Activated CD8-positive, alpha-beta memory T cell treated with anti-CD3 and anti-CD28 coated beads for 36 hours (primary cell): ENCODE measurements around the gene C19orf81. TPM values are rescaled to one million over a fixed set of nuclear protein-coding genes. Genes with fewer than 3 reads are reported as not detected.

Source experiments
- CTCF ChIA-PET: fragments of 350-600 bp; sonication (Branson Sonifier 250); formaldehyde crosslinking; loops from one replicate; lab custom pipeline; 2021; ENCODE audit warnings: antibody characterized with exemption; lab: Charles Lee
- POLR2A ChIA-PET: fragments of 350-600 bp; sonication (Branson Sonifier 250); formaldehyde crosslinking; loops from one replicate; lab custom pipeline; 2021; ENCODE audit warnings: antibody characterized with exemption; lab: Charles Lee
- total RNA-seq, 2 experiments: library from RNA; stranded (reverse); gene quantifications; one replicate each; pipeline ENCODE4 v1.2.3, GENCODE V29; 2021

Gene C19orf81
- total RNA-seq, 2 experiments from 2014 or later: 0.44 to 0.67 TPM

DNA sequence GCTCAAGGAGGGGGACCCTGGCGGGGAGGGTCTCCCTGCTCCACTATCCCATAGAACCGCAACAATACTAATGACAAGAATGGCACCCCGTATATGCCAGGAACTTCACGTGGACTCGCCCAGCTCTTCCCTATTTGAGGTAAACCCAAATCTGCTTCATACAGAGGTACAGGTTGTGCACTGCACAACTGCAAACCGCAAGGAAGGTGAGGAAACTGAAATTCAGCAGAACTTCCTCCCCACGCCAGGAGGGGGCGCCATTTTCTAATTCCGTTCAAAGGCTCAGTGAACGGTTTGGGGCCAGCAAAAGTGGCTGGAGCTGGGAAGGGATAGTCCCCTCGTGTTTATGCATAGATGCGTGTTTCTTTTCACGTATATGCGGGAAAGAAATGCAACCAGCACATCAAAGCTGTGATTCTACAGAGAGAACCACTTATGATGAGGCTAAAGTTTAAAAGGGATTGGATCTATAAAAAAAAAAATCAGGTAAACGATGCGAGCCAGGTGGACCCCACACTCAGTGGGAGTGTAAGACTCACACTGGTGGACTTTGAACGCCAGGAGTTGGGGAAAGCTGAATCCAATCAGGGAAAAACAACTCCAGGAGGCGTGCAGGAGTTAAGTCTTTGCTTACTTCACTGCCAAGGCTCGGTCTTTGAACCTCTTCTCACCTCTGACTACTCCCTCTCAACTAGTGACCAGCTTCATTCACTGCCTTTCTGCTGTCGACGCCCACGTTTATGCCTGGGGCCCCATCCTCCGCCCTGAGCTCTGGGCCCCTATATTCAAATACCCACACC is 20.3 kb downstream of the C19orf81 start:
- CTCF ChIA-PET: no interaction called here
- POLR2A ChIA-PET: no interaction called here

DNA sequence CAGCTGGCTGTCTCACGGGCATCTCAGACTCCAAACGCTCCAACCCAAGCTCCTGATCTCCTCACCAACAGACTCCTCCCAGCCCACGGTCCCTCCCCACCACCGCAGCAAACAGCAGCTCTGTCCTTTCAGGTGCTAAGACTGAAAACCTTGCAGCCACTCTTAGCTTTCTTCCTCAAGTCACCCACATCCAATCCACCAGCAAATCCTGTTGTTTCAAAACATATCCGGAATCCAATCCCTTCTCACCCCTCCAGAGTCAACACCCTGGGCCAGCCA is 20.8 kb downstream of the C19orf81 start:
- POLR2A ChIA-PET: no interaction called here
- CTCF ChIA-PET: no interaction called here

DNA sequence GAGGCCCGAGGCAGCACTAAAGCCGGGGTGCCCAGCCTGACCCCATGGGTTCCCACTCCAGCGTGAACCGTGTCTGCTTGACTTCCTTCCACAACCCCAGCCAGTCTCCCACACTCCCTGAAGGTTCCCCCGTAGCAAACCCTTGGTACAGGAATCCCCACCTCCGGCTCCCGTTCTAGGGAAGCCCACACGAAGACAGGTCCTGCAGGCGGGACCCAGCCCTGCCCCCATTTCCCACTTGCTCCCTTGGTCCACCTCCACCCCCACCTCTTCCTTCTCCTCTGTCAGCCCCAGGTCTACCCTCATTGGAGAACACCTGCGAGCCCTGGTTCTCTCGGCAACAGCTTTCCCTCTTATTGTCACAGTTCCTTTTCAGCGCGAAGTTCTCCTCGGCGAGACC is 23.9 kb downstream of the C19orf81 start:
- POLR2A ChIA-PET: no interaction called here

DNA sequence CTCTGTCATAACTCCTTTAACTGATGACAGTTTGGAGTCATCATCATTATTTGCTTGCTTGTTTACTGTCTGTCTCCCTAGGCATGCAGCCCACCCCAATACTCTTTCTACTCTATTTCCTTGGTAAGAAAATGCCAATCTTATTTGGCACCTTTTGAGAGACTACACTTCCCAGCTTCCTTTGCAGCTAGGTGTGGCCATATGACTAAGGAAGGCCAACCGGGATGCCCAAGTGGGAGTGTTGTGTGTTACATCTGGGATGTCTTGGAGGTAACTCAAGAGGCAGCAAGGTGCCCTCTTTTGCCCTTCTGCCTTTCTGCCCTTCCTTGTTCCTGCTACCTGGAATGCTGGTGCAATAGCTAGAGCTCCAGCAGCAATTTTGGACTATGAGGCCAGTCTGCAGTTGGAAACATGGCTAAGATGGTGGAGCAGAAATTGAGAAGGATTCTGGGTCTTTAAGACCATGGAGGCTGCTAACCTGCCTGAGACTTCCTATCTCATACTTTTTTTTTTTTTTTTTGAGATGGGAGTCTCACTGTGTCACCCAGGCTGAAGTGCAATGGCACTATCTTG is 27.5 kb downstream of the C19orf81 start:
- CTCF ChIA-PET: no interaction called here
- POLR2A ChIA-PET: no interaction called here

More for the DNA sequence above, 23.9 kb downstream of the C19orf81 start:
- CTCF ChIA-PET: no interaction called here

DNA sequence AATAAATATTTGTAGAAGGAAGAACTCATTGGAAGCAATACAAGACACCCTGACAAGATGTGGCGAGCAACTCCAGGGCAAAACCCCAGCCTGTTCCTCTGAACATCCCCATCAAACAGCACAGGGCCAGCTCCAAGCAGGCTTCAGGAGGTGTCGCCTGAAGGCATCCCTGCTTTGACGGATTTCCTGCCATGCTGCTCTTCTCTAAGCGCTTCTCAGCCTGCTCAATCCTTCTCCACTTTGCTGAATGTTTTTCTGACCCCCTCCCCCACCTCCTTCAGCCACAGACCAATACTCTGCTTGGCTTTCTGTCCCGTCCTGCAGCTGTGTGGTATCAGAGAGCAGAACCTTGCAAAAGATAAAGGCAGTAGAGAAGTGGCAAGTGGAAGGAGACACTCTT is 28.4 kb downstream of the C19orf81 start:
- ChIA-PET POLR2A (no interaction called here), CTCF (no interaction called here)

DNA sequence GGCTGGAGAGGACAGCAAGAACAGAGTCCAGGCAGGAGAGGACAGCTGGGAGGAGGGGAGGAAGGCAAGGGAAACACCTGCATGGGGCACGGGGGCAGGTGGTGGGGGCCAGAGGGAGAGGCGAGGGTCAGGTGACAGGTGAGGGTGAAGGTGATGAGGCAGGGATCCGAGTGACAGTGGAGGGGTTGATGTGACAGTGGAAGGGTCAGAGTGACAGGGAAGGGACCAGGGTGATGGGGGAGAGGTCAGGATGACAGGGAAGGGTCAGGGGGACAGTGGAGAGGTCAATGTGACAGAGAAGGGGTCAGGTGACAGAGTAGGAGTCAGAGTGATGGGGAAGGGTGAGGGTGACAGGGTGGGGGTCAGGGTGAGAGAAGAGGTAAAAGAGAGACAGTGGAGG is 29.1 kb downstream of the C19orf81 start:
- POLR2A ChIA-PET: no interaction called here
- CTCF ChIA-PET: no interaction called here

DNA sequence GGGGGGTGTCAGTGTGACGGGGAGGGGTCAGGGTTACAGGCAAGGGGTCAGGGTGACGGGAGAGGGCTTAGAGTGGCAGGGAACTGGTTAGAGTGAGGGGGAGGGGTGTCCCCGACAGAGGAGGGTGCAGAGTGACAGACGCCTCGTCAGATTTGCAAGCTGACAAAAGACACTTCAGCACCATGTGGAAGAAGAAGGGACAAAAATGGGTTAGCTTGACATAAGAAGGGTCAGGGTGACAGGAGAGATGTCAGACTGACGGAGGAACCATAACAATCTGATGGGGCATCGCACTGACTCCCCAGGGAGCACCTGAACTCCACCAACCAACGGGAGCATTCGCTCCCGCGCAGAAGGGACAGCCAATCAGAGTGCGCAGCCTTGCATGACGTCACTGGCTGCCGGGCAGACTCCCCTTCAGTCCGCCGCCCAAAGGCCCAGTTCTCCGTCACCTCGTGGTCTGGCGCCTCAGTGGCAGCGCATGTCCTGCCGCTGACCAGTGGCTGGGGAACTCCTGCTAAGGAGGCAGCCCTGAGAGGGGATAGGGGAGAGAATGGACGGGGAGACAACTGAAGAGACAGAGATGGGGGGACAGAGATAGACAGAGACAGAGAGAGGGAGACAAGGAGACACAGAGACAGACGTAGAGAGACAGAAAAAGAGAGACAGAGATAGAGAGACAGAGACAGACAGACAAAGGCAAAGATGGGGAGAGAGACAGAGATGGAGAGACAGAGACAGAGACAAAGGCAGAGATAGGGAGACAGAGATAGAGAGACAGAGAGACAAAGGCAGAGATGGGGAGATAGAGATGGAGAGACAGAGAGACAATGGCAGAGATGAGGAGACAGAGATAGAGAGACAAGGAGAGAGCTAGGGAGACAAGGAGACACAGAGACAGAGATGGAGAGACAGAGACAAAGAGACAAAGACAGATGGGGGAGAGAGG is 30.2 kb downstream of the C19orf81 start:
- POLR2A ChIA-PET: no interaction called here
- CTCF ChIA-PET: no interaction called here

DNA sequence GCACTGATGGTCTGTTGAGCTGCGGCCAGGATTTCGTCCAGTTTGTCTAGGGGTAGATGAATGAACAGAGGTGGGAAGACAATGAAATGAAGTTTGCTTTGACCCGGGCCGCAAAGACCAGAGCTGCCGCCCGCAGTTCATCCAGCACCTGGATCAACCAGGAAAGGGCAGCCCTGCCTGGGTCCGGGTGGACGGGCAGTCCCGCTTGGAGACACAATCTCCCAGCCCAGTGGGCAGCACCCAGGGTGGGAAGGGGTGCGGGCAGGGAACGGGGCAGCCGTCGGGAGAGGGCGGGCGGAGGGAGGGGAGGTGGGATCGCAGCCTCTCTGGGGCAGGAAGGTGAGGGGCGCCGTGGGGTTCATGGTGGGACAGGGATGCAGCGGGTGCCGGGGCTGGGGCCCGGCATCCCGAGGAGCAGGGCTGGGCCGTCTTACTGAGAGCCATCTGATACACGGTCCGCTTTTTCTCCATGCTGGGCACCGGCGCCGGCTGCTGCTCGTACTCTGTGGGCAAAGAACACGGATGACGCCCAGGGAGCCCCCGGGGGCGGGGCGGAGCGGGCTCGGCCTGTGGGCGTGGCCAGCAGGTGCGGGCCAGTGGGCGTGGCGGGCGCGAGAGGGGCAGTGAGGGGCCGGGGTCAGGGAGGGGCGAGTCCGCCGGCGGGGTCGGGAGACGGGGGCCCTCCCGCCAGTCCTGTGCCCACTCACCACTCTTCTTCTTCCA is 37.2 kb downstream of the C19orf81 start:
- POLR2A ChIA-PET: no interaction called here
- CTCF ChIA-PET: no interaction called here

DNA sequence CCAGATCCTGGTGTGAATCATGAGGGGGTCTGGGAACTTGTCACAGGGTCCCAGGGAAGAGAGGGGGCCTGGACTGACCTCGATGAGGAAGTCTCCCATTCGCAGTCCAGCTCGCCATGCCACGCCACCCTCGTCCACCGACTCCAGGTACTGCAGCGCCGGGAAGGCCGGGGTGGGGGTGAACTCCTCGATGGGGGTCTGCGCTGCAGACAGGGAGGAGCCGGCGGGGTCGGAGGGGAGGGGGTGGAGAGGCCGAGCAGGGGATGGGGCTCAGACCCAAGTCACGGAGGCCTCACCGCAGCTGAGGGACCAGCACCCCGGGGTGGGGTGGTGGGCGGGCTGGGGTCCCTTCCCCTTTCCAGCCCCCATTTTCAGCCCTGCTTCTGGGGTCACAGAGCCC is 39.5 kb downstream of the C19orf81 start:
- CTCF ChIA-PET: no interaction called here
- POLR2A ChIA-PET: no interaction called here

DNA sequence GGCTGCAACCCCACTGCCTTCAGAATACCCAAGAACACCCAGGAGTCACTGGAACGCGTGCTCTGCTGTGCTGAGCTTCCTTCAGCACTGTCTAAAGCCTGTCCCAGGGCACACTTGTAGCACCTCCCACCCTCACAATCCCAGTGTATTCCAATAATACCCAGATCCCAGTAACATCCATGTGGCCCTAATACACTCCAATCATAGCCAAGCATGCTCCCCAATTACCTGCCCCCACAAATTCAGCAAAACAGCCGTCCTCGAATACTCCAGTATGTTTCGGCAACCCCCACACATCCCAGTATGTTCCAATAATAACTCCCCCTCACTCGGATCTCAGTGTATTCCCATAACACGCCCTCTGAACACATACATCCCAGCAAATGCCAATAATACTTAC is 41.2 kb downstream of the C19orf81 start:
- POLR2A ChIA-PET: no interaction called here
- CTCF ChIA-PET: no interaction called here

DNA sequence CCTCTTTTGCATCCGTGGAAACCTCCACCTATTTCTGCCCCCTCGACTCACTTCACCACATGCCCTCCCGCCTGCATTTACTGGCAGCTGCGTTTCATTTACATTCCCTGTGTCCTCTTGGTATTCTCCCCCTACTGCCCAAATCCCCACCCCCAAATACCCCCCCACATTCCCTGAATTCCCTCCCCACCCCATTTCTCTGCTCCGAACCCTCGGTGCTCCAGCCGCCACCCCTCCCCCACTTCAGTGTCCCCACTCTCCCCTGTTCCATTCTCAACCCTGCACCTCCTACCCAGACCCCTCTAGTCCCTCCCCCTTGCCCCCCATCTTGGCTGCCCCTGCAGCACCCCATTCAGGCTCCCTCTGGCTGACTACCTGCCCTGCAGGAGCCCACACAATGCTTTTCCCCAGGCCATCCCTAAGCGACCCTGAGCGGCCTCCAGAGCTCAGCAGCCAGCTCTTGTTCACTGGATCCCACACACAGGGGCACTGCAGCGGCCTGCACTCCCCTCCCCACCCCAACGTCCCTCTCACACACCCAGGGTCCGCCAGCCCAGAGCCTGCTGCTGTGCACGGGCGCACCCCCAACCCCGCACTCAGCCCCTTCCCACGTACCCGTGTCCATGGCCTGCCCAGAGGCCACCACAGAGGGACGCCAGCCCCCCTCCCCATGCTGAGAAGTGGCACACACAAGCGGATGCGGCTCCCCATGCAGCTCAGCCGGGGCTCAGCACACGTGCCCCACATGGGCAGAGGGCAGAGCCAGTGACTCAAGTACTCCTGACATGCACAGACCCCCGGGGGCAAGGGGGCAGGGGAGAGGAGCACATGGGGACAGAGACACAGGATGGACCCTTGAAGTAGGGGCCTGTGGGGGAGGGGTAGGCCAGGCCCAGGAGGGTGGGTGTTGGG is 44.1 kb downstream of the C19orf81 start:
- POLR2A ChIA-PET: no interaction called here

DNA sequence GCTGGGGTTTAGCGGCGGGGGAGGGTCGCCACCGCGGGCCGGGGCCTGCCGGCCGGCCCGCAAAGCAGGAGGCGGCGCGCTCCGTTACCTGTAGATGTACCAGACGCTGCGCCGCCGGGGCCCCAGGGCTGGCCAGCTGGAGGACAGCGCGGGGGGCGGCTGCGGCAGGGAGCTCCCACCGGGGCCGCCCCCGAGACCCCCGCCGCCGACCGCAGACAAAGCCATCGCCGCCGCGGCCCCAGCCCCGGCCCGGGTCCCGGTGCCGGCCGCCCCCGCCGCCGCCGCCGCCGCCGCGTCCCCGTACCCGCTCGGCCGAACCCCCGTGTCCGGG is 45.5 kb downstream of the C19orf81 start:
- ChIA-PET CTCF (no interaction called here), POLR2A (interaction anchor here (0.6 kb wide), 1 partner anchor 201 kb away, joined by 8 read pairs; no protein-coding TSS in a partner anchor)

More for the DNA sequence above, 44.1 kb downstream of the C19orf81 start:
- CTCF ChIA-PET: no interaction called here

DNA sequence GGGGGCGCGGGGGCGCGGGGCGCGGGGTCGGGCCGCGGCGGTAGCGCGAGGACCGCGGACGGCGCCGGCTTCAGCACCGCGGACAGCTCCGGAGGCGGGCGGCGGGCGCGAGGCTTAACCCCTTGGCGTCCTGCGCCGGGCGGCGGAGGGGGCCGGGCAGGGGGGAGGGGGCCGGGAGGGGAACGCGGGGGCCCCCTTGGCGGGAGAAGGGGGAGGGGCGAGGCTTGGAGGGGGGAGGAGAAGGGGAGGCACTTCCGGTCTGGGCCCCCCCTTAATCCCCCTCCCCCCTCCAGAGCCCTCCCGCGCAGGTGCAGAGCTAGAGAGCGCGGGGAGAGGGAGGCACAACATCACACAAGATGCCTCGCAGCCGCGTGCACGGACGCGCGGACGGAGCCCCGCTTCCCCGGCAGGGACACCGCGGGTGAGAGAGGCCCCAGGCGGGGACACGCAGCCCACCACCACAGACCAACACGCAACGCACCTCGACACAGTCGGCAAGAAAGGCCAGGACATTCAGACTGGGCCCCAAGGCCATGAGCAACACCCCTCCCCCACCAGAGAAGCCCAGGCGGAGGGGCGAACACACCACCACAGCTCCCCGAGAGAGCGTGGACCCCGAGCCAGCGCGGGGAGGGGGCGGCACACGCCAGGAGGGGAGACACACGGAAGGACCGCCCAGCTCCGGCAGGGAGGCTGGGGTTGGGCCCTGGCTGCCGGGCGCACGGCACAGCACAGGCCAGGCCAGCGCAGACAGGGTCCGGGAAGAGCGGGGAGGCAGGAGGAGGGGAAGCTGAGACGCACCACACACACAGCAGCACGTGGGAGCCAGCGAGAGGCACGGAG is 46.2 kb downstream of the C19orf81 start:
- ChIA-PET POLR2A (interaction anchor here (0.6 kb wide), 1 partner anchor 202 kb away, joined by 8 read pairs; no protein-coding TSS in a partner anchor), CTCF (no interaction called here)

DNA sequence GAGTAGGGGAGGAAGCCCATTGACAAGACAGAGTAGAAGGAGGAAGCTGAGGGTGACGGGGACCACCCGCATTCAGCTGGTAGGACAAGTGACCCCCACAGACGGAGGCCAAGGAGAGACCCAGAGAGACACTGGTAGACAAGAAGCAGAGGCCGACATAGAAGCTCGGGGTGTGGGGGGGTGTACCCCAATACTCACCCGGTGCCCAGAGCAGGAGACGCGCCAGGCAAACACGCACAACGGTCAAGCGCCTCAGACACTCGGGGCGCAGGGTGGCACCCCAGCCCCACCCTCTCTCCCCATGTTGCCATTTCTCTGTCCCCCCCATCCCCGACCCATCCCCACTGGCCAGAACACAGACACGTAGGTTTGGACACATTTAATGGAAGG is 46.8 kb downstream of the C19orf81 start:
- ChIA-PET POLR2A (no interaction called here), CTCF (no interaction called here)

DNA sequence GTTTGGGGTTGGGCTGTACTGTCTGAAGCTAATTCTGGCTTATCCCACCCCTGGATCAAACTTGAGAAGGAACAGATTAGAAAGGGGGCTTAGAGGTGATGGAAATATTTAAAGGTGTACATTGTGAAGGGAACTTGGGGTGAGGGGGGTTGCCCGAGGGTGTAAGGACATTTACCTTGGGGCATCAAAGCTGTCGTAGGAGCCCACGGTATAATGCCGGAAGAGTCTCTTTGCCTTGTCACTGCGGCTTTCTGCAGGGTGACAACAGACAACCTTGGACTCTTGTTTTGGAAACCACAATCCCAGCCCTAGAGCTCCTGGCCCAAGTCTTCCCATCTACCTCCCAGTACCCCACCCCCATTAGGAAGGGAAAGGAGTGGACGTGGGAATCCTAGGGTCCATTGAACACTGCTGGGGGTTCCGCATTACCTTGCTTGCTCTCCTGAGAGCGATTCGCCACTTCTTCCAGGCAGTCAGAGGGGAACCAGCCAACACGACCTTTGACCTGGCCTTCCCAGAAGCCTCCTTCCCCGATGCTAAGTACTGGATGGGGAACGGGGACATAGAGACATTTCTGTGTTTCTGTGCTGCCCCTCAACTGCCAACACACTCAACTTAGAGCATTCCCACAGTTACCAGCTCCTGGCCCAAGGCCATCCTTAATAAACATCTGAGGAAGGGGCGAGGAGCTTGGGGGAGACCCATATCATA is 48.3 kb downstream of the C19orf81 start:
- ChIA-PET CTCF (no interaction called here), POLR2A (no interaction called here)

DNA sequence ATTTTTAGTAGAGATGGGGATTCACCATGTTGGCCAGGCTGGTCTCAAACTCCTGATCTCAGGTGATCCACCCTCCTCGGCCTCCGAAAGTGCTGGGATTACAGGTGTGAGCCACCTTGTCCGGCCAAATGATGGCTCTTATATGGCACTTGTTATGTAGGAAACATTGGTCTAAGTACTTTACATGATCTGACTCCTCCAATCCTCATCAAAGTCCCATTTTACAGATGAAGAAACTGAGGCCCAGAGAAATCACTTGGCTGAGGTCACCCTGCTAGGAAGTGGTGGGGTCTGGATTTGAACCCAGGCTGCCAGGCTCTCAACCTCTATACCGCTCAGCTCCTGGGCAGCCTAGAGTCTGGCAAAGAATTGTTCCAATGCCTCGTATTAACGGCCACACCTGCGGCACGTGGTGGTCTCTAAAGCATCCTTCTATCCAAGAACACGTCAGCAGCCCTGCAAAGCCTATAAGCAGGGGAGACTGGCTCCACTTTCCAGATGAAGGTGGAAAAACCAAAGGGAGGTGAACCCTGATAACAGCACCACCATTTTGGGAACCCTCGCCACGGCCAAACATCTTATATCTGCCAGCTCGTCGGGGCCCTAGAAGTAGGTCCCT is 52.2 kb downstream of the C19orf81 start:
- ChIA-PET CTCF (interaction anchor here (0.6 to 1.1 kb wide), 2 partner anchors 66 to 75 kb away, joined by 3 to 4 read pairs; no protein-coding TSS in a partner anchor), POLR2A (no interaction called here)
